CD4-positive, alpha-beta T cell treated with Interleukin-15 for 4 hours (primary cell): ENCODE results near the gene NRG2.

Experiments
- DNase-seq: peaks from one replicate; pipeline ENCODE4 v3.0.0-alpha.2; 2020; ENCODE audit warnings: low spot score

NRG2 gene

GRCh38 chr5:139942243-139942642 lies 100.9 kb downstream of the NRG2 start:
- DNase-seq, result no peak

GRCh38 chr5:139930406-139930805 lies 112.7 kb downstream of the NRG2 start:
- no peak for DNase-seq

GRCh38 chr5:139926797-139927503 lies 116.1 kb downstream of the NRG2 start:
- no peak for DNase-seq

GRCh38 chr5:139925650-139926640 lies 117.2 kb downstream of the NRG2 start:
- DNase-seq, result peak; percentile 27

- DNase-seq, result no peak
Observed at GRCh38 chr5:139925216-139925562, 117.9 kb downstream of the NRG2 start.

- DNase-seq, result no peak
Observed at GRCh38 chr5:139924294-139925215, 118.5 kb downstream of the NRG2 start.

- DNase-seq, result no peak
Observed at GRCh38 chr5:139919308-139919707, 123.8 kb downstream of the NRG2 start.

- DNase-seq, result no peak
Observed at GRCh38 chr5:139915834-139916233, 127.3 kb downstream of the NRG2 start.

- DNase-seq, result no peak
Observed at GRCh38 chr5:139915266-139915665, 127.8 kb downstream of the NRG2 start.

GRCh38 chr5:139914218-139914807 lies 128.8 kb downstream of the NRG2 start:
- no peak for DNase-seq

- no peak for DNase-seq
Observed at GRCh38 chr5:139912804-139913203, 130.3 kb downstream of the NRG2 start.

- DNase-seq, result no peak
Observed at GRCh38 chr5:139912158-139912557, 130.9 kb downstream of the NRG2 start.

GRCh38 chr5:139911425-139912120 lies 131.5 kb downstream of the NRG2 start:
- DNase-seq, result no peak

- DNase-seq, result no peak
Observed at GRCh38 chr5:139910901-139911300, 132.2 kb downstream of the NRG2 start.

GRCh38 chr5:139910036-139910435 lies 133.1 kb downstream of the NRG2 start:
- no peak for DNase-seq

GRCh38 chr5:139908749-139909148 lies 134.3 kb downstream of the NRG2 start:
- DNase-seq, result no peak

GRCh38 chr5:139906661-139907060 lies 136.4 kb downstream of the NRG2 start:
- DNase-seq, result no peak

- DNase-seq, result no peak
Observed at GRCh38 chr5:139904816-139905661, 138.1 kb downstream of the NRG2 start.

- DNase-seq, result no peak
Observed at GRCh38 chr5:139904566-139904815, 138.6 kb downstream of the NRG2 start.

GRCh38 chr5:139903795-139904565 lies 139.1 kb downstream of the NRG2 start:
- DNase-seq, result no peak
